COLO829 (cell line): ENCODE results near the gene ACCS.
A peak's percentile ranks its signal among the peaks of the same experiment; 100 is the strongest.

Experiments
- DNase-seq: peaks from one replicate; pipeline ENCODE4 v3.0.0; 2012; ENCODE audit warnings: low spot score

ACCS gene

GRCh38 chr11:44065841-44066731, at the start of gene ACCS:
TSS of gene ACCS (plus strand) at chr11:44066270. CDS start at chr11:44067628, 1,358 bp downstream.
- peak; percentile 86 for DNase-seq

- no peak for DNase-seq
Measured at GRCh38 chr11:44016546-44017442, 49.3 kb upstream of the ACCS start.

GRCh38 chr11:44017443-44018126, 48.5 kb upstream of the ACCS start:
- DNase-seq, result no peak

GRCh38 chr11:44018127-44018521, 47.9 kb upstream of the ACCS start:
- DNase-seq, result no peak

- DNase-seq, result no peak
Measured at GRCh38 chr11:44018829-44019228, 47.2 kb upstream of the ACCS start.

- DNase-seq, result no peak
Measured at GRCh38 chr11:44024977-44025376, 41.1 kb upstream of the ACCS start.

- no peak for DNase-seq
Measured at GRCh38 chr11:44025727-44026126, 40.3 kb upstream of the ACCS start.

GRCh38 chr11:44028401-44028800, 37.7 kb upstream of the ACCS start:
- DNase-seq, result no peak

- no peak for DNase-seq
Measured at GRCh38 chr11:44028816-44029506, 37.1 kb upstream of the ACCS start.

- DNase-seq, result no peak
Measured at GRCh38 chr11:44029507-44029845, 36.6 kb upstream of the ACCS start.

GRCh38 chr11:44029977-44030911, 35.8 kb upstream of the ACCS start:
- no peak for DNase-seq

GRCh38 chr11:44030996-44031395, 35.1 kb upstream of the ACCS start:
- no peak for DNase-seq

- DNase-seq, result no peak
Measured at GRCh38 chr11:44031549-44031948, 34.5 kb upstream of the ACCS start.

- no peak for DNase-seq
Measured at GRCh38 chr11:44032299-44033085, 33.6 kb upstream of the ACCS start.

- no peak for DNase-seq
Measured at GRCh38 chr11:44033411-44033850, 32.6 kb upstream of the ACCS start.

GRCh38 chr11:44033856-44034255, 32.2 kb upstream of the ACCS start:
- no peak for DNase-seq

- DNase-seq, result no peak
Measured at GRCh38 chr11:44034639-44035038, 31.4 kb upstream of the ACCS start.

- DNase-seq, result peak; percentile 69
Measured at GRCh38 chr11:44036811-44037657, 29.0 kb upstream of the ACCS start.

GRCh38 chr11:44037658-44037998, 28.4 kb upstream of the ACCS start:
- no peak for DNase-seq
